Measurements from ENCODE around the gene OTP.

Gene OTP

GRCh38 chr5:77637998-77638762 is at the start of gene OTP:
Gene OTP (minus strand): TSS chr5:77638713. CDS start chr5:77638549, 164 bp downstream.
- no peak for DNase-seq (ENCODE audit: low read depth)

GRCh38 chr5:77683171-77683732 is 44.7 kb upstream of the OTP start:
- DNase-seq (ENCODE audit: low read depth) = no peak

GRCh38 chr5:77670526-77670925 is 32.0 kb upstream of the OTP start:
- no peak for DNase-seq (ENCODE audit: low read depth)

- DNase-seq (ENCODE audit: low read depth) = no peak
These were observed 31.2 kb upstream of the OTP start for GRCh38 chr5:77669677-77670076.

- no peak for DNase-seq (ENCODE audit: low read depth)
These were observed 24.8 kb upstream of the OTP start for GRCh38 chr5:77663090-77663863.

GRCh38 chr5:77662635-77663034 is 24.1 kb upstream of the OTP start:
- DNase-seq (ENCODE audit: low read depth) = no peak

- no peak for DNase-seq (ENCODE audit: low read depth)
These were observed 20.1 kb upstream of the OTP start for GRCh38 chr5:77658662-77659061.

- no peak for DNase-seq (ENCODE audit: low read depth)
These were observed 12.8 kb upstream of the OTP start for GRCh38 chr5:77651343-77651742.

GRCh38 chr5:77650686-77651085 is 12.2 kb upstream of the OTP start:
- no peak for DNase-seq (ENCODE audit: low read depth)

GRCh38 chr5:77649776-77650175 is 11.3 kb upstream of the OTP start:
- no peak for DNase-seq (ENCODE audit: low read depth)

GRCh38 chr5:77645995-77646639 is 7.6 kb upstream of the OTP start:
- no peak for DNase-seq (ENCODE audit: low read depth)

- DNase-seq (ENCODE audit: low read depth) = no peak
These were observed 6.9 kb upstream of the OTP start for GRCh38 chr5:77645158-77645994.

GRCh38 chr5:77644371-77645157 is 6.1 kb upstream of the OTP start:
- no peak for DNase-seq (ENCODE audit: low read depth)

- no peak for DNase-seq (ENCODE audit: low read depth)
These were observed 5.3 kb upstream of the OTP start for GRCh38 chr5:77643654-77644370.

GRCh38 chr5:77642738-77643653 is 4.5 kb upstream of the OTP start:
- DNase-seq (ENCODE audit: low read depth) = no peak

- no peak for DNase-seq (ENCODE audit: low read depth)
These were observed 3.6 kb upstream of the OTP start for GRCh38 chr5:77641963-77642737.

- DNase-seq (ENCODE audit: low read depth) = no peak
These were observed 3.0 kb upstream of the OTP start for GRCh38 chr5:77641397-77641943.

Data from non-pigmented ciliary epithelial cell (primary cell).